ENCODE data around the gene CFAP65.

The CFAP65 gene

DNA sequence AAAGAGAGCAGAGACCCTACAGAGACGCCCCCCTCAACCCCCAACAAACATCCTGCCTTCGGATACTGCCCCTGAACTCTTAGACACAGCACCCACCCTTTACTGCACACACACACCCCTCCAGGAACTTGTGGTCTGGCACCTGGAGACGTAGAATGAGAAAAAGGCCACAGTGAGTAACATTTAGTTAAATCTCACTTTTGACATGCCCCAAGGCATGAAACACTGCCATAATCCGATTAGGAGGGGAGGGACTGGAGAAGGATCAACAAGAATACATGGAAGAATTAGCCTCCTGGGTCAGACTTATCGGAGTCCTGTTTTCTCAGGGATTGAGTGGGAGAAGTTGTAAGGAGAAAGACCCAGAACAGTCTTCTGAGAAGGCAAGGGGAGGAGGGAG, 77.7 kb downstream of the CFAP65 start:
- DNase-seq = no peak

DNA sequence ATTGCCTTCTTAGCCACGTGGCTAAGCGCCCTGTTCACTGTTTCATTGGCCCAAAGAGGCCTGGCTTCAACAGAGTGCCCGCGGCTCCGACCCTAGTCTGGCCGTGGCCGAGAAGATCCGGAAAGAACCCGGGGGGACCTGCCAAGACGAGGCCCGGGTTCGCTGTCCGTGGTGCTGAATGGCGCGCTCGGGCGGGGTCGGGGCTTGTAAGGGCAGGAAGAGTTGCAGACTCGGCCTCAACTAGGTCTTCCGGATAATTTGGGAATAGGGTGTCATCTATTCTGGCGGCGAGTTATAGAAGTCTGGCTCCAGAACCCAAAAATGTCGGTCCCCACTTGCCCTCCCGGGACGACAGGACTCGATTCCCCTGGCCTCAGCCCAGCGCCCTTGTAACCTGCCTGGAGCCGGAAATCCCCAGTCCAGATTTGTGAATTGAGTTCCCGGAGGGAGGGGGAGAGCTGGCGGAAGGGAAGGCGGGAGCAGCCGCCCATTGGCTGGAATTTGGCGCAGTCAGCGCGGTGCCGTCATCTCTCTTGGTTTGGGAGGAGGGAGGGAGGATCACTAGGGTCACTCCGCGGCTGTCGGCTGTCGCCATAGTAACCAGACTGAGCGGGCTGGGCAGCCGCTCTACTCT, 78.3 kb downstream of the CFAP65 start:
- peak; percentile 96 to 98 for DNase-seq

DNA sequence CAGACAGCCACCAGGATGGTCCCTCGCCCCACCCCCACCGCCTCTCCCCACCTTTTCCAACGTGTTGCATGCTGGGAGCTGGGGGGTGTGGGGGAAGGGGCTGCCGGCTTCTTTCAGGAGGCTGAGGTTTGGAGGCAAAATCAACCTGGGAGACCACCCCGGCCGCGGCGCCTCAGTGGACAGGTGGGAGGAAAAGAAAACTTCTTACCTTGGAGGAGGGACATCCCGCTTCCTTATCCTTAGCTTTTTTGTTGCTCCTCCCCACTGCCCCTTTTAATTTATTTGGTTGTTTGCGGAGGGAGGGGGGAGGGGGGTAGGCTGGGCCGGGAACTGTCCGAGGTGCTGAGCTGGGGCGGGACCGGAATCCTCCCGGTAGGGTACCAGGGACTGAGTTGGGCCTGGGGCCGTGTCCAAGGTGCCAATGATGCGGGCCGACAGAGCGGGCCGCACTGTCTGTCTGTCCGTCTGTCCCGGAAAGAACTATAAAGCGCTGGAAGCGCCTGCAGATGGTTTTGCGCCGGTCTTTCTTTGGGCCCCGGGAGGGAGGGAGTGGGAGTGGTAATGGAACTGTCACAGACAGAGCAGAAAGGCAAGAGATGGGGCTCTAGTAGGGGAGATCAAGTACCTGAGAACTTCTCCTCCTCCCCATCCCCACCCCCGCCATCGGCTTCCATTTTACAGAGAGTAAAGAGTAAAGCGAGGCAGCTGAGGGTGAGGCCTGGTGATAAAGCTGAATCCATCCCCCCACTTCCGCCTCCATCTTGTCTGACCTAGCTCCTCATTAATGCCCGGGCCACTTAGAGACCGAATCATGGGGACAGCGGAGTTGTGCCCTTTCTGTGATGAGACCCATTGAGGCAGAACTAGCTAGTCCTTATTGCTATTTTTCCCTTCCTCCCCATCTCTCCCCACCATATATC, 79.4 kb downstream of the CFAP65 start:
- peak; percentile 75 to 76 for DNase-seq

DNA sequence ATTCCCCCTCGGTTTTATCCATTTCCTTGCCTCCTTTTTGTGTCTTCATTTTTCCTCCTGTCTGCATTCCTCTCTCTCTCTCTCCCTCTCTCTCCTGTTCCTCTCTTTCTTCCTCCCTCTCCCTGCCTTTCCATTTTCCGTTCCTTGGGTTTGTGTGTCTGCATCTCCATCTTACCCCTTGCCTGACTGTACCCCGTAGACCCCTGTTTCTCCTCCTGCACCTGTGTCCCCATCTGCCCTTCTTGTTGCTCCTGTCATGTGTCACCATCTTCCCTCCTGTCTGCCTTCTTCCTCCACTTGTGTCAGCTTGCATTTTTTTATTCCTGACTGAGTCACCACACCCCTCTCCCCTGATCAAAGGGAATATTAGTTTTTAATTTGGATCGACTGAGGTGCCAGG, 80.1 kb downstream of the CFAP65 start:
- DNase-seq = no peak

DNA sequence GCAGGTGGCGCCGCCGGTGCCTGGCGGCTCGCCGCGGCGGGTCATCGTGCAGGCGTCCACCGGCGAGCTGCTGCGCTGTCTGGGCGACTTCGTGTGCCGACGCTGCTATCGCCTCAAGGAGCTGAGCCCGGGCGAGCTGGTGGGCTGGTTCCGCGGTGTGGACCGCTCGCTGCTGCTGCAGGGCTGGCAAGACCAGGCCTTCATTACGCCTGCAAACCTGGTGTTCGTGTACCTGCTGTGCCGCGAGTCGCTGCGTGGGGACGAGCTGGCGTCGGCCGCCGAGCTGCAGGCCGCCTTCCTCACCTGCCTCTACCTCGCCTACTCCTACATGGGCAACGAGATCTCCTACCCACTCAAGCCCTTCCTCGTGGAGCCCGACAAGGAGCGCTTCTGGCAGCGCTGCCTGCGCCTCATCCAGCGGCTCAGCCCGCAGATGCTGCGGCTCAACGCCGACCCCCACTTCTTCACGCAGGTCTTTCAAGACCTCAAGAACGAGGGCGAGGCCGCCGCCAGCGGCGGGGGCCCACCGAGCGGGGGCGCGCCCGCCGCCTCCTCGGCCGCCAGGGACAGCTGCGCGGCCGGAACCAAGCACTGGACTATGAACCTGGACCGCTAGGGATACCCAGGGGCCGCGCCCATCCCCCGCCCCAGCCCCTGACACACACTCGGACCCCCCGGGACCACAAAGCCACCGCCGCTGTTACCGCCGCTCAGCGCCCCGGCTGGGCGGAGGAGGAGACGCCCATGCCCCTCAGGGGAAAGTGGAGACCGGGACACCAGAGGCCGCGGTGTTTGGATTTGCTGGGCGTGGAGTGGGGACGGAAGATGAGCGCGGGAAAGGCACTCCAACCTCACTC, 80.8 kb downstream of the CFAP65 start:
- peak; percentile 28 to 56 for DNase-seq

DNA sequence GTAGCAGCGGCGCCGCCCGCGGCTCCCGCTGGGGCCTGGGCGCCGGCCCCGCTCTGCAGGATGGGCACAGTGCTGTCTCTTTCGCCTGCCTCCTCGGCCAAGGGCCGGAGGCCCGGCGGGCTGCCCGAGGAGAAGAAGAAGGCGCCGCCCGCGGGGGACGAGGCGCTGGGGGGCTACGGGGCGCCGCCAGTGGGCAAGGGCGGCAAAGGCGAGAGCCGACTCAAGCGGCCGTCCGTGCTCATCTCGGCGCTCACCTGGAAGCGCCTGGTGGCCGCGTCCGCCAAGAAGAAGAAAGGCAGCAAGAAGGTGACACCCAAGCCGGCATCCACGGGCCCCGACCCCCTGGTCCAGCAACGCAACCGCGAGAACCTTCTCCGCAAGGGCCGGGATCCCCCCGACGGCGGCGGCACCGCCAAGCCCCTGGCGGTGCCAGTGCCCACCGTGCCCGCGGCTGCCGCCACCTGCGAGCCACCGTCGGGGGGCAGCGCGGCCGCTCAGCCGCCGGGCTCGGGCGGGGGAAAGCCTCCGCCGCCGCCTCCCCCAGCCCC, 81.5 kb downstream of the CFAP65 start:
- DNase-seq = no peak

DNA sequence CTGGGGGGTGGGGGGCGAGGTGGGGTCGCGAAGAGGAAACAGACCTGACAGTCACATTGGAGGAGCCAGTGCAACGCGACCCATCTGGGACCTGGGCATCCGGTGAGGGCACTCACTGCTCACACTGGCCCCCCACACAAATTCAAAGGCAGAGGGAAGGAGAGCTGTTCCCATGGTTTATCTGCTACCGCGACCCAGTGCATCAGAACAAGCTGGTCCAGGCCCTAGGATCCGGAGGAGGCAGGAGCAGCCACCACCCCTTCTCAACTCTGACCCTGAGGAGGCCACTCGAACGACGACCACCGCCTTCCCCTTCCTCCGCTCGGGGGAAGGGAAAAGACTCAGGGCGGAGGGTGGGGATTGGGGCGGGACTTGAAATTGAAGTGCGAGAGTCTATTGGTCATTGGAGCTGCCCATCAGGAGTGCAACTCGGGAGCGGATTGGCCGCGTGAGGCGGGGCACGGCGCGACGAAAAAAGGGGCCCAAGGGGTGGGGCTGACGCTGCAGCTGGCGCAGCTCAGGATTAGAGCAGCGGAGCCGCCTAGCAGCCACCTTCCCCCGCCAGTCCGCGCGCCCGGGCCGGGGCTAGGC, 82.1 kb downstream of the CFAP65 start, which contains the start of gene CDK5R2:
Gene CDK5R2 (plus strand): TSS at position 526 of the 591 bp plus-strand sequence. CDS start 155 bp downstream, outside the sequence.
- peak; percentile 96 for DNase-seq

DNA sequence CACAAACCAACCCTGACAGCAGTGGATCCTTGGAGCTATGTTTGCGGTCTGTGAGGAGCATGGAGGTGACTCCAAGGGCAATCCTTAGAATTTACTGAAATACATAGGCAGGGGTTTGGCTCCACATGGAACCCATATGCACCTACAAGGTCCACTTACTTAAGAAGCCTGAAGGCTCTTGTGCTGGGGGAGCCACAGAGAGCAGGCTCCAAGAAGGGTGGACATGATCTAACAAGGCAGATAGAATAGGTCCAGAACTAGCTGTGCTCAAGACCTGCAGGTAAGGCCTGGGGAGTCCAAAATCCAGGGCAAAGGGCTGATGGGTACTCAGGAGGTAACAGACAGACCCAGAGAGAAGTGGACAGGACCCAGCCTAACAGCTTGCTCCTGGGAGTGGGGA, 83.0 kb downstream of the CFAP65 start:
- no peak for DNase-seq

DNA sequence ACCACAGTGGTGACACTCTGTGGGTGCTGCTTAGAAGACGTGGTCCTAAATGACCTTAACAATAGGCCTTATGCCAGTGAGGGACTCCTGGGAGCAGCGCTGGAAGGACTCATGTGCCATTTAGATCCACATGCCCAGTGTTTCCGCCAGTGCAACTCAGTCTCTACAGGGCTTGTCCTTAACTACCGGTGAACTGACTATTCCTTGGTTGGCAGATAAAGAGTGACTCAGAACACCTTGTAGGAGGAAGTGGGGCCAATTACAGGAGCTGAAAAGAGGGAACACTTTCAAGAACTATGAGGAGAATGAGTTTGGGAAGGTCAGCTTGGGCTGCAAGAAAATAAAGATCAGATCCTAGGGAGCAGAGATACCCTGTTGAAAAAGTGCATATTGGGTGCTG, 83.6 kb downstream of the CFAP65 start:
- DNase-seq = no peak

DNA sequence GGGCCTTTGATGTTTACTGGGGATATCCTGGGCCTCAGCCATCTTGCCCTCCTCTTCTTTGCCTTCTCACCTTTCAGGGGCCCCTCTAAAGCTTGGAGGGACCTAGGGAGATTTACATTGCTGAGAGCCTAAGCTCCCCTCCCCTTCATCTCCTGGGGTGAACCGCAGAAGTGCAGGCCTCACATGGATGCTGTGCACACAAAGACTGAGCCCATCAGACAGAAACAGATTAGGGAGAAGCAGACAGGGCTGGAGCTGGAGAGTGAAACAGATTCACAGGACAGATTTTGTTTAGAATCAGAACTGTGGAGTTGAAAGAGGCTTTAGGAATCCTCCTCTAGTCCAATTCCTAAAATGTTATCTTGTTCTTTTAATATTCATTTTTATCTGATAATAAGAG, 85.3 kb downstream of the CFAP65 start:
- DNase-seq = no peak

DNA sequence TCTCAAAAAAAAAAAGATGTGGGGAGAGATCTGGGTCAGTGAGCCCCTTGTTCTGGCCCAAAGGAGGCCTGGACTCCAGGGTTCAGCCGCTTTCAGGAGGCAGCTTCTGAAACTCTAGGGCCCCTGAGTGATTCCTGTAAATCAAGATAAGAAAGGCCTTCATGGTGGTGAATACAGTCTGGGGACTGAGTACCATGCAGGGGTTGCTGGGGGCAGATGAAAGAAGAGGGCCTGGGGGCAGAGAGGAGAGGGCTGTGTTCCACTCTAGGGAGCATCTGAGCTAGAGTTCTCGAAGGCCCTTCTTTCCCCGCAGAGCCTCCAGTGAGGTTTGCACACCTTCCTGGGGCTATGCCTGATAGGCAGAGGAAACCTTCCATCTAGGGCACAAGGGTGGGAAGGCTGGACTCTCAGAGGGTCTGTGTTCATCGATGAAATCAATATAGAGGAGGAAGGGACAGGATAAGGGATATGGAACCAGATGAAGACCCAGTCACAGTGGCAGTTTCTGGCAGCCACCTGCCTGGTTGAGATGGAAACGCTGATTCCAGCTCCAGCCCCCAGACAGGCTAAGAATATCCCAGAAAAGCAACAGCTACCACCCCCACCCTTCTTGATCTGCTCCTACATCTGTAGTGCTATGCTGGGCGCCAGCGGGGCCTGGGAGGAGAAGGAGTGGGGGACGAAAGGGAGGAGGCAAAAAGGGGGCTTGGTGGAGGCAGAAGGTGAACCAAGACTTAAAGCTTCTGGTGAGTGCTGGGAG, 86.6 kb downstream of the CFAP65 start:
- no peak for DNase-seq

DNA sequence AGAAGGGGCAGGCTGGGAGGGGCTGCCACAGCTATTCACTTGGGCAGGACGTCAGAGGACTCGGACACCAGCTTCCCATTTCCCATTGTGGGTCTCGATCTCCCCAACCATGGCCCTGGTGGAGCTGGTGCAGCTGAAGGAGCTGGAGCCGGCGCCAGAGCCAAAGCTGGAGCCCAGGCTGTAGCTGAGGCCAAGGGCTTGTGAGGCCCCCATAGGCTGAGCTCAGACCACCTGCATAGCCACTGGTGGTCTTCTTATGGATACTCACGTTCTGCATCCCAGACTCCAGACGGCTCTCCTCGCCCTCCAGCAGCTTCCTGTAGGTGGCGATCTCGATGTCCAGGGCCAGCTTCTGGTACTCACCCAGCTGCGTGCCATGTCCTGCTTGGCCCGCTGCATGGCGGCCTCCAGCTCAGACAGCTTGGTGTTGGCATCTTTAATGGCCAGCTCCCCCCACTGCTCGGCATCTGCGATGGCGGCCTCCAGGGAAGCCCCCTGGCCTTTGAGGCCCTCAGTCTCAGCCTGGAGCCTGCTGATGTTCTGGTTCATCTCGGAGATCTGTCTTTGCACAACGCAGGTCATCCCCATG, 87.9 kb downstream of the CFAP65 start:
- no peak for DNase-seq

Data from NCI-H2081 (cell line).